NK-92 (cell line): ENCODE data around the gene C12orf75.

Source experiments
- DNase-seq: peaks from one replicate; lab custom pipeline; 2025; ENCODE audit not compliant: unreplicated experiment; lab: John Stamatoyannopoulos, UW

Gene C12orf75

DNA sequence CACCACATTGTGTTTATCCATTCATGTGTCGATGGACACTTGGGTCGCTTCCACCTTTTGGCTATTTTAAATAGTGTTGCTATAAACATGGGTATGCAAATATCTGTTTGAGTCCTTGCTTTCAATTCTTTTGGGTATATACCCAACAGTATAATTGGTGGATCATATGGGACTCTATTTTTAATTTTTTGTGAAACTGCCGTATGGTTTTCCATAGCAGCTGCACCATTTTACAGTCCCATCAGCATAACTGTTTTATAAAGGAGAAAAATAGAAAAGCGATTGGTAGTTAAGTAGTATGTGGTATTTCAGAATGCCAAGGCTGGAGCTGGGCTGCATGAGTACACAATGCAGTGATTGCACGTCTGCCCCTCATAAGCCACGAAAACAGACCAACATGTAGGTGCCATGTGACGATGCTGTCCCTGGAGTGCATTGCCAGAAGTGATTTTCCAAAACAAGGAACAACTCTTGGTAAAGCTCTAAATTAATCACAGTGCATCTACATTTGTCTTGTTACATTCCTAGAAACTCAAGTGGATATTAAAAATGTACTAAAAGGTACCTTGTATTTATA lies 83.5 kb downstream of the C12orf75 start:
- DNase-seq = no peak

DNA sequence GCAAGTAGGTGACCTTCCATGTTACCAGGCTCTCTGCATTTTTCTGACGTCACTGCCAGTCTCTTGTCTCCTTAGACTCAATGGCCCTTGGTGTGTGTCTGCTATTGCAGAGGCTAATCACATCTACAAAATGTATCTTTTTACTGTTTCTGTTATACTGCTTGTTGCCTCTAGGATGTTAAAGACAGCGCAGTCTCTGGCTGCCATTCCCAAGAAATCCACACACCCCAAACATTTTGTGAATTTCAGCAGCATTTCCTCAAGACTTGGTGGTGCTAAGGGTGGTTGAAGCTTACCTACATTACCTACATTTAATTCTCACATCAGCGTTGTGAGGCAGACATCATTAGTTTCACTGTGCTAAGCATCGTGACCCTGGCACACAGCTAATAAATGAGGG lies 87.2 kb downstream of the C12orf75 start:
- DNase-seq = no peak

DNA sequence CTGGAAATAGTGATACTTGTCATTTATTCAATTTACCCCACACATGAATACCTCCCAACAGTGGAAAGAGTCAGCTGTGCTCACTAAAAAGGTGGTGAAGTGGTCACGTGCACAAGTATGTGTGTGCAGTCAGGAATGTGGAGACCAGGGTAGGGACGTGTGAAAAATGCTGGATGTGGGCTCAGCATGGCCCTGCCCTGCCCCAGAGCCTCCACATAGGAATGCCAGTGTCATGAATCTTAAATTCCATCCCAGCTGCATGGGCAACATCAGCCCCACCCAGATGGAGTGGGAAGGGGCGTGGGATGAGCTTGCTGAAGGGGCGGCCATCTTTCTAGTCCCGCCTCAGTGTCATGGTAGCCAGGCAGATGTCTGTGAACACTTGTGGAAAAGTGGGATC lies 87.7 kb downstream of the C12orf75 start:
- no peak for DNase-seq

DNA sequence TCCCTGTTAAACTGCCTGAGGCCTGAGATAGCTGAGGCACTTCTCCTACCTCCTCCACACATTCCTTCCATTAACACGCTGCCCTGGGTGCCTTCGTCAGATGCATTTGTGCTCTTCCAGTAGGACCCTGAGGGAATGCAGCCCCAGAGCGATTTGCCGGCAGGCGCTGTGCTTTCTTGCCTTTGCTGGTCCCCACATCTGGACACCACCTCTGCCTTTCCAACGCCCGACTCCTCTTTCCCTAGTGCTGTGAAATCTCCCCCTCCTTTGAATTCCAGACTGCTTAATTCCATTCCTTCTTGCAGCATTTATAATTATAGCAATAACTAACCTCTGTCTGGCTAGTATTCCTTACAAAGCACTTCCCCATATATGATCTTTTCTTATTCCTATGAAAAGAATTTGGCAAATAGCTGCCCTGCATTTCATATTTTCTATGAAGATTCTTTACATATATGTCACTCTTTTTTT lies 88.4 kb downstream of the C12orf75 start:
- DNase-seq = no peak

DNA sequence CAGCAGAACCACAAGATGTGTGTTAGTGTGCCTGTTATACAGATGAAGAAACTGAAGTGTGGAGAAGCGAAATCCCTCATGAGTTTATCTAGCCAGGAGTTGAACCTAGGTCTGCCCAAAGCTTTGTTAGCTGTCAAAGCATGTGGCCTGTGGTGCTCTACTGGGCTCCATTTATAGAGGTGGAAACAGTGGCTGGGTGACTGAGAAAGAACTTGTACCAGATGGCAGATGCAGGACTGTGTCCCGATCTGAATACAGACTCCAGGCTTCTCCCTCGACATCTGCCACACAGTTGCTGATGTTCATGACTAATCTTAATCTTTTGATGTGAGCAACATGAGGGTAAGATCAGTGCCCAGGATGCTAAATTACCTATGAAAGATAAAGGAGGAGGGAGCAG lies 89.1 kb downstream of the C12orf75 start:
- no peak for DNase-seq

DNA sequence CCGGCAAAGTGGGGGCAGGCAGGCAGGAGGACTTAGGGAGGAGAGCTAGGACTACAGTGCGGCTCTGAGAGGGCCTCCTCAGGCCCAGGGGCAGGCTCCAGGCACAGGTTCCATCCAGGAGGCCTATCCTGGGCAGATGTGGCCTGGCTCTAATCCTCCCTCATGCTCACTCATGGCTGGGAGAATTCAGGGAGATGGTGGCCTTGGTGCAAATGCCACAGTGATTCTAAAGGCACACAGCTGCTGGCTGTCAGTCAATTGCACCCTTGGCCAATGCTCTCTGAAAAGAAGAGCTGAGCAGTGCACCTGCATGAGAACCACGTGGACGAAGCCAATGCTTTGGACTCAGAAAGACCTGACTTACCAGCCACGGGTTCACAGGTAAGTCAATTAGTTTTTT lies 89.6 kb downstream of the C12orf75 start:
- DNase-seq = no peak

DNA sequence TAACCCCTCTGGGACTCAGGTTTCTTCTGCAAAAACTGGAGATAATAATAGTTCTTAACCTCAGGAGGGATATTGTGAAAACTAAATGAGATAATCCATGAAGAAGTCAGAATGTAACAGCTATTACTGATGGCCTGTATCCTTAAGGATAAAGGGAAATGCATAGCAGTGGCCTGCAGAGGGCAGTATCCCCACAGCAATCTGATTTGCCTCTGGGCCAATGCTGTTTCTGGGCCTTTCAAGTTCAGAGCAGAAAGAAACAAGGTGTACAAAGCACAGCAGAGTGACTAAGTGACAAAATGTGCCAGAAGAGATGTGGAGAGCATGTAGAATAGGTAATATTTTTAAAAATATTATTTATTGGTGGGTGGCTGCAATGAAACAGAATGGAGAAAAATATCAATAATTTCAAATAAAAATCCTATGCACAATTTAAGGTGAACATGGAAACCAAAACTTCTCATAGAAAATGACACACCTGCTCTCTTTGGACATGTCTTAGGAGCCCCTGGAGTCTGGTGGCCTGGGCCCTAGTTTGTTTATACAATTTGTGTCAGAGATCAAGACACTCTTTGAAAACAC lies 90.3 kb downstream of the C12orf75 start:
- no peak for DNase-seq
